Activated naive CD8-positive, alpha-beta T cell treated with anti-CD3 and anti-CD28 coated beads for 36 hours (primary cell): ENCODE measurements around the gene ATN1. TPM values are rescaled to one million over a fixed set of nuclear protein-coding genes. Genes with fewer than 3 reads are reported as not detected.
A peak's percentile ranks its signal among the peaks of the same experiment; 100 is the strongest.

Source experiments
- DNase-seq: peaks from one replicate; pipeline ENCODE4 v3.0.0; 2021
- H3K27ac Mint-ChIP-seq: one replicate; pipeline ENCODE4 v1.8.0; 2022; ENCODE audit warnings: mild to moderate bottlenecking, moderate library complexity, mixed read lengths
- H3K27me3 Mint-ChIP-seq: one replicate; pipeline ENCODE4 v1.8.0; 2022; ENCODE audit warnings: mild to moderate bottlenecking, mixed read lengths
- H3K36me3 Mint-ChIP-seq: one replicate; pipeline ENCODE4 v1.8.0; 2021; ENCODE audit warnings: mild to moderate bottlenecking, mixed read lengths
- H3K4me1 Mint-ChIP-seq: one replicate; pipeline ENCODE4 v1.8.0; 2021; ENCODE audit warnings: mixed read lengths
- H3K4me3 Mint-ChIP-seq: one replicate; pipeline ENCODE4 v1.8.0; 2022; ENCODE audit warnings: mild to moderate bottlenecking, moderate library complexity, mixed read lengths
- H3K9me3 Mint-ChIP-seq: one replicate; pipeline ENCODE4 v1.8.0; 2022; ENCODE audit warnings: mixed read lengths
- total RNA-seq, 2 experiments: library from RNA; stranded (reverse); gene quantifications; one replicate each; pipeline ENCODE4 v1.2.3, GENCODE V29; 2021

The ATN1 gene
- total RNA-seq, 2 experiments from 2014 or later: 27.6 to 28.5 TPM

DNA sequence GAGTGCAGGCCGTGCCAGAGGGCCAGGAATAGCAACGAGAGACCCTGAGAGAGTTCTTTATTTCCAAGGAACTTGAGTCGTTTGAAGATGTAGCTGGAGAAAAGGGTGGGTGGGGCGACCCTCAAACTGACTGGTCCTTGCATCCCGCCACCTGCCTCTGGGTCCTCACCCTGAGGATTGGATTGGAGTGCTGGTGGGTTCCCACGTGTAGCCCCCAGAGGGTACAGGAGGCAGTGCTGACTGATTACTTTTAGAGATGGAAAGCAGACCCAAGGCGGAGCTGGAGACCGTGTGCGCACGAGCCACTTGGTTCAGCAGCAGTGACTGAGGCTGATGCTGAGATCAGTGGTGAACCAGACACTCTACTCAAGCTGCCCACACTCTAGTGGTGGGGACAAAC, 49.9 kb downstream of the ATN1 start:
- no peak overlapping the region for H3K4me3 Mint-ChIP-seq
- peaks cover 32% of the 10 kb centered on the region for H3K4me1 Mint-ChIP-seq
- no peaks in the 10 kb centered on the region for H3K9me3 Mint-ChIP-seq
- no peak for DNase-seq
- peaks cover 32% of the 10 kb centered on the region for H3K36me3 Mint-ChIP-seq
- H3K27me3 Mint-ChIP-seq: no peaks in the 10 kb centered on the region
- H3K27ac Mint-ChIP-seq: peak overlapping the region; percentile 69

DNA sequence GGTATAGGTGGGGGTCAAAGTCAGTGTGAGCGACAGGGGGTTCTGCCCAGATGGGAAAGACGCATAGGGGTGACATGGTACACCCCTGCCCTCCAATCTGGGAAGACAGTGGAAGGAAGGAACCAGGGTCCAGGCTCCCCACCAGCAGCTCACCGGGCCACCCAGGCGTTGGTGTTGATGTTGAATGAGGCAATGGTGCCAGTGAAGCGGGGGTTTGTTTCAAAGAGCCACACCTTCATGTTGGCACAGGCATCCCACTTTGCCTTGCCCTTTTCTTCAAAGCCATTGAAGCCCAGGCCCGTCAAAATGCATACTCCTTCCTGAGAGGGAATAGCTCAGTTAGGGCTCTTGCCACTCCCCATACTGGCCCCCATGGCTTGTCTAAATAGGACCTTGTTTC, 50.4 kb downstream of the ATN1 start:
- Mint-ChIP-seq H3K36me3 (peaks cover 31% of the 10 kb centered on the region), H3K4me1 (peaks cover 28% of the 10 kb centered on the region), H3K27ac (peak overlapping the region; percentile 68), H3K27me3 (no peaks in the 10 kb centered on the region), H3K9me3 (no peaks in the 10 kb centered on the region), H3K4me3 (no peak overlapping the region)
- DNase-seq: no peak

DNA sequence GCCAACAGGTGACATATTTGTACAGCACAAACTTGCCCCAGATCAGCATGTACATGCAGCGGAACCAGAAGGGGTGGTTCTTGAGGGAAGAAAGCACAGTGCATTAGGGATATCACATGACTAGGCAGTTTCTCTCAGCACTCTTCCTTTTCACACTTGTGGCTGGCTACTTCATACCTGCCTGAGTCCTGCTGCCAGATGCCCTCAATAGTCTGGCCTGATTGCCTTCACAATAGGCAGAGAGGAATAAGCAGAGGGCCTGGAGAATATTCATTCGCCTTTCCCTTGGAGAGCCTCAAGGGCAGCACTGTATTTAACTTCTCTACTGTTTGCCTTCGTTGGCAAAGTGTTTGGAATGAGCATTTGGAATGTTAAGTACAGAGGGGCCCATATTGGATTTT, 50.9 kb downstream of the ATN1 start:
- peaks cover 24% of the 10 kb centered on the region for H3K4me1 Mint-ChIP-seq
- DNase-seq: no peak

DNA sequence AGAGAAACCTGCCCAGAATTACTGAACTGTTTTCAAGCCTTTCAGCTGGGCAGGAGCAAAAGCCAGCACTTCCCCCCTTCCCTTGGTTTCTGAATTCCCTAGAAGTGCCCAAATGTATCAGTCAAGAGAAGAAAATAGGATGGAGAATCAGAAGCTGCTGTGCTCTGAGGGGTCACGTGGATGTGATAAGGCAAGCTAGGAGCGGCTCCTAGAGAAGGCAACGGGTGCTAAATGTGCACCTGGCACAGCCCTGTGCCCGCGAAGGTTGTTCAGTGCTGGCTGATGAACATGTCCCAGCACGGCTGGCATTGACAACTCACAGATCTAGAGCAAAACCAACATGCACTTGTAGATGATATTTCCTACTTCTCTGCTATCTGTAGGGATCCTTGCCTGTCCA, 51.3 kb downstream of the ATN1 start:
- peak overlapping the region; percentile 34 for H3K27ac Mint-ChIP-seq
- H3K36me3 Mint-ChIP-seq: peaks cover 30% of the 10 kb centered on the region
- H3K4me3 Mint-ChIP-seq: no peak overlapping the region
- DNase-seq: no peak
- H3K4me1 Mint-ChIP-seq: peaks cover 20% of the 10 kb centered on the region
- H3K9me3 Mint-ChIP-seq: no peaks in the 10 kb centered on the region
- H3K27me3 Mint-ChIP-seq: no peaks in the 10 kb centered on the region

More for the DNA sequence above, 50.9 kb downstream of the ATN1 start:
- Mint-ChIP-seq H3K9me3 (no peaks in the 10 kb centered on the region), H3K27ac (peak overlapping the region; percentile 68), H3K36me3 (peaks cover 34% of the 10 kb centered on the region), H3K4me3 (no peak overlapping the region), H3K27me3 (no peaks in the 10 kb centered on the region)

DNA sequence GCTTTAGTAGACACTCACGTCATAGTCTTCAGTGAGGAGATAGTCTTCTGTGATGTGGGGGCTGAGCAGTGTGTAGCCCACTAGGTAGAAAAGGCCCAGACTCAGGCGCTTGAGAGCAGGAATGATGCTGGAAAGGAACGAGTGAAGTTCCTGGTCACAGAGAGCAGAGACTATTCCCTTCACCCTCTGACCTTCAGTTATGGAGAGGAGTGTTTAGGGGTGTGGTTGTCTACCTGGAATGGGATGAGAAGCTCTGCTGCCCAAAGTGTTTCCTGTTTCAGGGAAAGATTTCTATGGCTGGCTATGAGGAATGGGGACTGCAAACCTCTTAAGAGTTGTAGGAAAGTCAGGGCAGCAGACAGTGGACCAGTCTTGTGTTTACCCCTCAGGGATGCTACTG, 51.7 kb downstream of the ATN1 start:
- H3K4me1 Mint-ChIP-seq: peaks cover 16% of the 10 kb centered on the region
- H3K4me3 Mint-ChIP-seq: no peak overlapping the region
- H3K27me3 Mint-ChIP-seq: no peaks in the 10 kb centered on the region
- peak overlapping the region; percentile 34 for H3K27ac Mint-ChIP-seq
- H3K36me3 Mint-ChIP-seq: peaks cover 27% of the 10 kb centered on the region
- H3K9me3 Mint-ChIP-seq: no peaks in the 10 kb centered on the region
- DNase-seq: no peak

DNA sequence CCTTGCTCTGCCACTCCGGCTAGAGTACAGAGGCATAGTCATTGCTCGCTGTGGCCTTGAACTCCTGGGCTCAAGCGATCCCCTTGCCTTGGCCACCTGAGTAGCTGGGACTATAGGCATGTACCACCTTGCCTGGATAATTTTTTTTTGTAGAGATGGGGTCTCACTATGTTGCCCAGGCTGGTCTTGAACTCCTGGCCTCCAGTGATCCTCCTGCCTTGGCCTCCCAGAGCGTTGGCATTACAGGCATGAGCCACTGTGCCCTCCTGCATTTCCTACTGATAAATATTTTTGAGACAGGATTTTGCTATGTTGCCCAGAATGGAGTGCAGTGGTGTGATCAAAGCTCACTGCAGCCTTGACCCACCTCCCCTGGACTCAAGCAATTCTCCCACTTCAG, 52.3 kb downstream of the ATN1 start:
- Mint-ChIP-seq H3K36me3 (peaks cover 27% of the 10 kb centered on the region), H3K27ac (peak overlapping the region; percentile 56), H3K27me3 (no peaks in the 10 kb centered on the region), H3K4me1 (peaks cover 12% of the 10 kb centered on the region), H3K4me3 (no peak overlapping the region), H3K9me3 (no peaks in the 10 kb centered on the region)
- DNase-seq: no peak

DNA sequence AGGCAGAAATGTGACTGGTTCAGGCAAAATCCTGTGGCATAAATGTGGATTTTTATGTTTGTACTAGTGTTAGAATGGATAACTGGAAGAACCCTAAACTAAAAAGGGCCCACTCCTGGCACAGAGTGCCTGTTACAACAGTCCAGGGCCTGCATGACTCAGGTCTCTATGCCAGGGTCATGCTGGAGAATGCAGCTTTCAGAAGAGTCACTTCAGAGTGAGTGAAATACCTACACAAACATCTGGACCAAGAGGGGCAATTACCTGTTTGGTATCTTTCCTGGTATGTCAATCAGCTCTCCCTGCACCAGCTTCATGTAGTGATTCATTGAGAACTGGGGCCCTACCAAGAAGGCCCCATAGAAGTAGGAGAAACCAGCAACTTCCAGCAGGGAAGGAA, 53.0 kb downstream of the ATN1 start:
- Mint-ChIP-seq H3K4me1 (peaks cover 5% of the 10 kb centered on the region), H3K36me3 (peaks cover 27% of the 10 kb centered on the region), H3K4me3 (no peak overlapping the region), H3K27ac (peak overlapping the region; percentile 11), H3K27me3 (no peaks in the 10 kb centered on the region), H3K9me3 (no peaks in the 10 kb centered on the region)
- DNase-seq: no peak

DNA sequence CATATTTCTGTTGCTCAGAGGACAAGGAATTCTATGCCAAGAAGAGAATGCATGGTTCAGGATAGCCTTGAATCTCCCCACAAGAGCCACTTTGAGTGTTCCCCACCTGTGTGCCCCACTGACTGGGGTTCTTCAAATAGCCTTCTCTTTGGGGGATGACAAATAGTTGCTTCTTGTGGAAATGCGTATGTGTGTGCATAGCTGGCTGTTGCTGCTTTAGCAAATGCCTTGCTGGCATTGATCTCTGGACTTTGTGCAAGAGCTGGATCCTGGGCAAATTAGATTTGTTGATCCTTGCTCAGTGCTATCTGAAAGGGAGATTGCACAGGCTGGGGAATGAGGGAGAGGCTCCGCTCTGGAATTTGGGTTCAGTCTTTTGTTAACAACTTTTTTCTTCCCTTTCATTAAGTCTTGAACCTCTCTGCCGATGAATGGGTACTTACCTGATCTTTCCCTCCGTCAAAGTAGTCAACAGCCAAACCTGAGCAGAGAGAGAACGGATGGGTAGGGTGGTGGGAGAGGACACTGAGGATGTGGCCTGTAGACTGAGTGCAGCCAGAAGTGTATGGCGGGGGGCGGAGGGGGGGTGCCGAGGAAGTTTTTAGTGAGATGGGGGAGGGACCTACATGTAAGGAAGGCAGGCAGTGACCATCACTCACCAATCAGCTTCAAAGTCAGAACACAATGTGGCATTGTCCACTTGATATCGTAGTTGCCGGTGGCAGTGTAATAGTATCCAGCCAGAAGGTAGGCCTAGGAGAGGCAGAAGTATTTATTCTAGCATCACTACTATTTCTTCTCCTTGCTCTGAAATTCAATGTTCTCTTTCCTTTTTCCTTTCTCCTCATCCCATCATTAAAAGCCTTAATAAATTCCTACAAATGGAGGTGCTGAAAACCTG, 53.6 kb downstream of the ATN1 start:
- Mint-ChIP-seq H3K4me3 (no peak overlapping the region), H3K27me3 (no peaks in the 10 kb centered on the region), H3K27ac (peak overlapping the region; percentile 25), H3K9me3 (no peaks in the 10 kb centered on the region), H3K4me1 (peaks cover 1% of the 10 kb centered on the region), H3K36me3 (peaks cover 24% of the 10 kb centered on the region)
- no peak for DNase-seq

DNA sequence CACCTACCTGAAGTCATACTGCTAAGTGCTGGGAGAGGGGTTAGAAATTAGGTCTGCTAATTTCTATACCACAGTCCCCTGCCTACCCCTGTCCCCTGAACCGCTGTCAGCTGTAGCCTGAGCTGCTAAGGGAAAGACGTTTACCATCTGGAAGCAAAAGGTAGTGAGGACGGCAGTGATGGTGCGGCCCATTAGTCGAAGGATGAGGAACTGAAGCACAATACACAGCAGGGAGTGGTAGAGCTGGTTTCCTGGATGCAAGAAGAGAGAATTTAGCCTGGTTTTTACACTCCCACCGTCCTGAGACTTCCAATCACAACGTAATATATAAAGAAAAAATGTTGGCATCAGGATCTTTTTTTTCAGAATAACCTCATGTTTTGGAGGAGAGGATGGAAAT, 54.8 kb downstream of the ATN1 start:
- Mint-ChIP-seq H3K36me3 (peaks cover 15% of the 10 kb centered on the region), H3K4me3 (no peak overlapping the region), H3K27ac (no peak overlapping the region), H3K27me3 (no peaks in the 10 kb centered on the region), H3K4me1 (peaks cover 1% of the 10 kb centered on the region), H3K9me3 (no peaks in the 10 kb centered on the region)
- DNase-seq: no peak

DNA sequence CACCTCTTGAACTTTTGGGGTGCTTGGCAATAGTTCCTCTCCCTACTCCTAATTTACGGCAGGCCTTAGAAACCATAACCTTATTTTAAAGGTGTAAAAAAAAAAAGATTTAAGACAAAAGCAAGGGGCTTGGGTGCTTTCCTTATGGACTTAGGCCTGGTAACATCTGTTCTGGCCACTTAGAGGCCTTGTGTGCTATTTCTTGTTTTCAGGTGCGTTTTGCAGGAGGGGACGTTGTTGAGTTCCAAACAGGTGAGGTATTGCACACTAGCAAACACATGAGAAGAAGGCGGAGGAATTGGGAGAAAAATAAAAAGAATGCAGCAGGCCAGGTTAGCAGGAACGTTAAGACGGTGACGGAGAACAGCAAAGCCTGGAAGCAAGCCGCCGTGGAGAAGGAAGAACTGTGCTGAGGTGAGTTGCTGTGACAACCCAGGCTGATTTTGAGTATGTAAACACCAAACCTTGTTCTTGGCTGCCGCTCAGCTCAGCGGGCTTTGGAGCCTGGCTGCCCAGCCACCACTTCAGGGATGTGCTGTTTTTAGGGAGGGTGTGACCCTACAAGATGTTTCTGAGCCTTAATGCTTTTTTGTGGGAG, 60.3 kb downstream of the ATN1 start:
- no peak for DNase-seq
- no peaks in the 10 kb centered on the region for H3K4me1 Mint-ChIP-seq
- H3K27ac Mint-ChIP-seq: no peak overlapping the region
- H3K27me3 Mint-ChIP-seq: no peaks in the 10 kb centered on the region
- H3K4me3 Mint-ChIP-seq: no peak overlapping the region
- H3K36me3 Mint-ChIP-seq: peaks cover 9% of the 10 kb centered on the region
- no peaks in the 10 kb centered on the region for H3K9me3 Mint-ChIP-seq

Other genes starting within 250 kb of the ATN1 start
- gene ZNF384, start 238.6 kb upstream of the ATN1 start, total RNA-seq: 10 to 100 TPM; 60.6 to 61.8 TPM
- under 1 TPM in 1 of 2 experiments, not detected in 1; 0.37 TPM for gene PIANP, start 227.1 kb upstream of the ATN1 start, total RNA-seq
- gene COPS7A, start 203.9 kb upstream of the ATN1 start, total RNA-seq: 10 to 100 TPM; 37.1 to 41.6 TPM
- gene MLF2, start 174.8 kb upstream of the ATN1 start, total RNA-seq: 100 to 1,000 TPM; 134 to 141 TPM
- 10 to 100 TPM; 23.3 to 25.1 TPM for gene PTMS, start 161.6 kb upstream of the ATN1 start, total RNA-seq
- 10 to 100 TPM; 64.8 to 67.7 TPM for gene LAG3, start 155.4 kb upstream of the ATN1 start, total RNA-seq
- gene CD4, start 138.4 kb upstream of the ATN1 start, total RNA-seq: 1 to 10 TPM; 2.2 to 2.5 TPM
- under 1 TPM; 0.54 to 0.76 TPM for gene GPR162, start 106.1 kb upstream of the ATN1 start, total RNA-seq
- under 1 TPM; 0.36 to 0.60 TPM for gene P3H3, start 99.6 kb upstream of the ATN1 start, total RNA-seq
- gene GNB3, start 87.0 kb upstream of the ATN1 start, total RNA-seq: under 1 TPM in 1 of 2 experiments, not detected in 1; 0.10 TPM
- 10 to 100 TPM; 62.5 to 64.0 TPM for gene CDCA3, start 76.7 kb upstream of the ATN1 start, total RNA-seq
- 100 to 1,000 TPM; 125 to 127 TPM for gene USP5, start 75.8 kb upstream of the ATN1 start, total RNA-seq
- 1,000 to 10,000 TPM; 1,593 to 1,653 TPM for gene TPI1, start 60.4 kb upstream of the ATN1 start, total RNA-seq
- gene SPSB2, start 54.7 kb upstream of the ATN1 start, total RNA-seq: 1 to 10 TPM; 2.7 to 3.0 TPM
- gene LRRC23, start 23.1 kb upstream of the ATN1 start, total RNA-seq: 1 to 10 TPM; 3.0 to 4.1 TPM
- 100 to 1,000 TPM; 140 to 141 TPM for gene ENO2, start 13.4 kb upstream of the ATN1 start, total RNA-seq
- not detected for gene RNU7-1, start 15.9 kb downstream of the ATN1 start, total RNA-seq
- 100 to 1,000 TPM; 203 to 208 TPM for gene C12orf57, start 16.1 kb downstream of the ATN1 start, total RNA-seq
- gene PTPN6, start 23.4 kb downstream of the ATN1 start, total RNA-seq: 100 to 1,000 TPM; 457 to 467 TPM
- 100 to 1,000 TPM; 556 to 557 TPM for gene PHB2, start 42.7 kb downstream of the ATN1 start, total RNA-seq
- gene EMG1, start 43.0 kb downstream of the ATN1 start, total RNA-seq: 100 to 1,000 TPM; 130 to 140 TPM
- 10 to 100 TPM; 23.3 to 23.8 TPM for gene LPCAT3, start 90.5 kb downstream of the ATN1 start, total RNA-seq
- gene C1S, start 132.8 kb downstream of the ATN1 start, total RNA-seq: under 1 TPM; 0.47 to 0.66 TPM
- 1 to 10 TPM; 1.6 to 2.5 TPM for gene C1R, start 164.5 kb downstream of the ATN1 start, total RNA-seq
- 10 to 100 TPM in 1 of 2 experiments, 1 to 10 TPM in 1; 8.6 to 10.1 TPM for gene C1RL, start 181.3 kb downstream of the ATN1 start, total RNA-seq
- gene RBP5, start 200.9 kb downstream of the ATN1 start, total RNA-seq: not detected
- 10 to 100 TPM; 16.5 to 17.2 TPM for gene CLSTN3, start 202.4 kb downstream of the ATN1 start, total RNA-seq